CD4-positive, alpha-beta T cell treated with Interleukin-17A for 4 hours (primary cell): ENCODE data around the gene DNER.
"Not testable (repeated sequence)": the region's sequence is repeated elsewhere in the genome, so short reads cannot be mapped to it uniquely, and the experiment has no call there.

ENCODE experiments used
- DNase-seq: peaks from one replicate; pipeline ENCODE4 v3.0.0-alpha.2; 2020; ENCODE audit warnings: mixed read lengths

DNER gene

DNA sequence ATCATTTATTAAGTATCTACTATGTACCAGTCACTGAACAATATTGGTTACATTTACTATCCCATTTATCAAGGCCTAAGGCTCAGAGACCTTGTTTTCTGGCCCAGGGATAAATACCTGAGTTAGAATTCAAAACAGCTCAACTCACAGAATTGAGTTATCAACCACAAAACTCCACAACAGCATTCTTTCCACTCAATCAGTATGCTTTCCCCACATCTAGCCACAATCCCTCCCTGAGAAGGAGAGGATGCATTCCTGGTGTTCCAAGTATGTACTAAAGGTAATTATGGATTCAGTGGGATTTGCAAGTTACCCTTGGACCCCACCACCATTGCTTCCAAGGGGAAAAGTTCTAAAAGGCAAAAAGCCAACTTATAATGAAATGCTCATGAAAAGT is 339.1 kb downstream of the DNER start:
- DNase-seq: no peak

GRCh38 chr2:229373311-229373710 is 341.0 kb downstream of the DNER start:
- not testable (repeated sequence) for DNase-seq

GRCh38 chr2:229372207-229372606 is 342.1 kb downstream of the DNER start:
- no peak for DNase-seq

DNA sequence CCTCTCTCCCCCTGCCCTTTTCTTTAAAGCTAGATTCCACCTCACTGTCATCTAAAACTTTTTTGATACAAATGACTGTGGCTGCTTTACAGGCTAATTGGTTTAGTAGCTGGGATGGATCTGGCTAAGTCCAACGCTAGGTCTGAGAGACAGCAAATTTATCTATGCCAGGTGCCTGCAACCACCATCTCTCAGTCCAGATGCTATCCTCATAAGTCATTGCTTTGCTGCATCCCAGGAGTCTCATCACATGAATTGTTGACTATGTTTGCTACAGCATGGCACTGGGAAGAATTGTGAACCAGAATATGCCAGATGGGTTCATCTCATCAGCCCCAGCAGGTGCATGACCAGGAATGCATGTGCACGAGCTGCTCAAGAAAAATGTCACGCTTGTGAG is 343.3 kb downstream of the DNER start:
- no peak for DNase-seq

GRCh38 chr2:229370509-229370908 is 343.8 kb downstream of the DNER start:
- DNase-seq: no peak

DNA sequence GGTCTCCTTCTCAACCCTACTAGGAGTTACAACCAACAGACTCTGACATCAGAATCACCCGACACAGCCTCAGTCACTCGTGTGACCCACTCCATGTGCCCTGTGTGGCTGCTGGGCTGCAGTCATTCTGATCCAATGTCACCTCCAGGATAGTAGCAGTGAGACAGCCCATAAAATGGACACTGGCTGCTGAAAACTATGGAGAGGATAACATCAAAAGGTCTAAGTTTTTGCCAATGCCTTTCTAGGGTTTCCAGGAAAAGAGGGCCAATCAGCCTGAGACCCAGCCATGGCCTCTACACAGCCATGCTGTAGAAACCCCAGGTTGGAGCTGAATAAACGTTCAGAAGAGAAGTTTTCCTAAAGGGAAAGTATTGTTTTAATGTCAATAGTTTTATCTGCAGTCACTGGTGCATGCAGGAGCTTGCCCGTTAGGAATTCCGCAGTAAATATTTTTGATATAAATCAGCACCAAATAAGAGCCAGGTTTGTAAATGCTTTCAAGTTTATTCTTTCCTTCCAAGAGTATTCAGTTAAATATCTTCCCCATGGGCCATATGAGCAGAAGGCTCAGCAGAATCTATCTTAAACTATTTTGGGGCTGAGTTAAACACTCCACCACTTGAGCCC is 351.1 kb downstream of the DNER start:
- DNase-seq: no peak

GRCh38 chr2:229350883-229351282 is 363.5 kb downstream of the DNER start:
- DNase-seq: no peak

GRCh38 chr2:229350117-229350805 is 364.1 kb downstream of the DNER start:
- DNase-seq: no peak

- DNase-seq: no peak
Measured at GRCh38 chr2:229348128-229348527, 366.2 kb downstream of the DNER start.

- no peak for DNase-seq
Measured at GRCh38 chr2:229346816-229347540, 367.4 kb downstream of the DNER start.

- no peak for DNase-seq
Measured at GRCh38 chr2:229344955-229345354, 369.4 kb downstream of the DNER start.

DNA sequence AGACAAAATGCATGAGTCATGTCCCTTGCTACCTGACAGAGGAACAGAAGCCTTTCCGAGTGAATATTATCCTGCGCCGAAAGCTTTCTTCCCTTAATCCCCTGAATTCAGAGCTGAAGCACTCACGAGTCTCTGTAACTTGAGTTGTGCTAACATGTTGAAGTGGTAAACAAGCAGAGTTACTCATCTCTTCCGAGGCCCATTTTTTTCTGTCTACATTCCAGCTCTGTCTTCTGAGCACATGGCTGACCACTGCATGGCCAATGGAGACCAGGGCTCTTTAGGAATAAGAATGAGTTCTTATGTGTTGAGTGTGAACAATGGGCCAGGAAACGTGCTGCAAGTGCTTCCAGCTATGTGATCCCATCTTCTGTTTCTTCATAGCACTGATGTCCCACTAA is 370.2 kb downstream of the DNER start:
- DNase-seq: no peak

DNA sequence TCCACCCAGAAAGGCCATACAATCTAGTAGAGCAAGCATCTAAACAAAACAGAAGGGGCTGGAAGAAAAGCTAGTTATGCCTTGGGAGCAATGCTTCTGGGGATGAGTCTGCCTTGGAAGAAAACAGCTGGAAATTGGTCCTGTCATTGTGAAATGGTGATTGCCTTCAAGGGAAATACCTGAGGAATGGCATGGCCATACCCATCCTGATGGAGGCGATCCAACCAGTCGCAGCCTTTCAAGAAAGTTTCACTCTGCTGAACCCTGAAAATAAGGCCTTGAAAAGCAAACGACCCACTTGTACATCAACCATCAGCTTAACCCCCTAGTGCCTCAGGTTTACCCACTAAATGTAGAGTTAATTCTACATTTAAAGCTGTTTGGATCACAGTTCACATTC is 370.7 kb downstream of the DNER start:
- DNase-seq: no peak

DNA sequence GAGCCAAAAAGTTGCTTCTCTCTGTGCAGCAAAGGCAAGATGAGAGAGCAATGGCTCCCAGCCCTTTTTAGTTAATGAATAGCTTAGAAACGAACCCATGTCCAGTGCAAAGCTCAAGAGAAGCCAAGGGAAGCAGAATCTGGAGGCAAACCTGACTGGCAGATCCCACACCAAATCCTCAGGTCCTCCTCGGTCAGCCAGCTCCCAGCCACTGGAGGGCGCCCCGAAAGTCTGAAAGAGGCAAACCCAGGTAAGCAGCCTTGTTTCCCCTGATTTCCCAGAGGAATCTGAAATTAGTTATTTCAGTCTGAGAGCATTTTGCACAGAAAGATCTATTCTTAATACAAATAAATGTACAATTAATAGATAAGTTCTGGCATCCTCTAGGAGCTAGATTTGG is 372.0 kb downstream of the DNER start:
- DNase-seq: no peak

- no peak for DNase-seq
Measured at GRCh38 chr2:229340086-229340760, 374.1 kb downstream of the DNER start.

- no peak for DNase-seq
Measured at GRCh38 chr2:229339618-229340017, 374.7 kb downstream of the DNER start.

- DNase-seq: not testable (repeated sequence)
Measured at GRCh38 chr2:229339171-229339570, 375.2 kb downstream of the DNER start.

DNA sequence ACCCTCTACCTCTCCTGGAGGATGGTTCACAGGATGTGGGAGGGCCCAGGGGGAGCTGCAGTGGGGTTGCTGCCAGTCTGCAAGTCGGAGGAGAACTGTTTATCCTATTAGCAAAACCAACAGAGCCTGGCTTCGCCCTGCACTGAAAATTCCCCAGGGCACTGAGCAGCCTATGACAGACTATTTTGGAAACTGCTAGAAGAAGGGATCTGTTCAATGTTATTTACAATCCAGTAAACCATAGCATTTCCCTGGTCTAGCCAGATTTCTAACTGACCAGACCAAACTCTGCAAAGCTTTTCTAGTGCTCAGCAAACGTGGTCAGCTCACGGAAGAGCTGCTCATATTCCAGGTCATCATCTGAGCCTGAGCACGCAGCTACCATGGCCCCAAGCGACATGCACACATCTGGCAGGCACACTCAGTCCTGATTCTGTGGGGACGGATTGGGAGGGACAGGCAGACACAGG is 378.4 kb downstream of the DNER start:
- DNase-seq: no peak

- no peak for DNase-seq
Measured at GRCh38 chr2:229335330-229335729, 379.0 kb downstream of the DNER start.

DNA sequence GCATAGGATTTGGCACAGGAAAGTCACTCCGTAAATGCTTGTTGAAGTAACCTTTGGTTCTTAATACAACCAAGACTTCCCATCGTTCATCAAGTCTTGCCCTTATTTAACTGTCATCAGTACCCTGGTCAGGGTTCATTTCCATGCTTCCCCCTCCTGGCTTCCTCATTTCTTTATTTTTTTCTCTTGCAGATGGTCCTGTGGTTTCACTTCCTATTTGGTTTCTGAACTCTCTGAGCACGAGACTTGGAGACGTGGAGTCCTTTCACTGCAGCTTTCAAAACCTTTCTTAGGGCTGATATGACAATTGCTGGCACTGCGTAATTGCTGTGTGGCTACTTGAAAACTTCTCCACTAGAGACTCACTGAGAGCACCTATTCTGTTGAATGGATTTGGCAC is 383.4 kb downstream of the DNER start:
- DNase-seq: no peak

DNA sequence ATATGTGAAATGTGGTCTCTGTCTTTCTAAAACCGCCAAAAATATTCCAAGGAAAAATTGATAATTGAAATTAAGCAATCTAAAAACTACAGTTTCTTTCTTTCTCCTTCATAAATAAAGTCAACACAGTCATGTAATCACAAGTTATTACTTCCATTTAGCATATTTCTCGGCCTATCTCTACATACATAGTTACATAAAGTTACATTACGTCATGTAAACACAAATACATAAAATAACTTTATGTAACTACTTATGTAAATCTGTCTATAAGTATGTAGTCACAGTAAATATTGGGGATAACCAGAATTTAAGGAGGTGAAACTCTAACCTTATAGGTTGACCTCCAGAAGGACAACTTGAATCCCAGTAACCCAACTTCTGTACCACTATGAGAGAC is 394.8 kb downstream of the DNER start:
- DNase-seq: no peak

DNA sequence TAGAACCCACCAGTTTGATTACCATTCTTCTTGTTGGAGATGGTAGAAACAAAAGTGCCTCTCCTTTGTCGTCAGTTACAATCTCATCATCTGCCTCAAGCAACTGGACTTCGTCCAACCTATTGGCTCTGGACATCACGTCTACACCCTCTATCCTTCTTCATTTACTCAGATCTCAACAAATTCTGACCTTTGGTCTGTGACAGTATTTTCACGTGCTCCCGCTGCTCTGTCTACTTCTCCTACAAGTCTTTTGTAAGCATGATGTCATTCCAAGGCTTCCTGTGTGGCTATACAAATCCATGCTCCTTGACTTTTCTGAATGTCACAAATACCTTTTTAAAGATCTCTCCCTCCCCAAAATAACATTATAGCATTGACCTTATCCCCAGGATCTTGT is 400.2 kb downstream of the DNER start:
- no peak for DNase-seq

GRCh38 chr2:229313591-229313990 is 400.8 kb downstream of the DNER start:
- DNase-seq: no peak
